Panc1 (cell line): ENCODE data around the gene RNF17. TPM values are rescaled to one million over a fixed set of nuclear protein-coding genes. Genes with fewer than 3 reads are reported as not detected.

ENCODE experiments used
- ATAC-seq: fragments of 200-7000 bp; cut with Tn5 transposase; 2 replicates; pipeline ENCODE4 v1.9.1; 2020; ENCODE audit warnings: mild to moderate bottlenecking, moderate library complexity
- BruUV-seq: library from RNA; stranded (reverse); fragments of 400-500 nt; replicated peaks from 2 replicates; lab custom pipeline; 2021; lab: Mats Ljungman, UMichigan
- CTCF ChIA-PET: fragments of 300-600 bp; sonication (Branson Sonifier 250); formaldehyde crosslinking; loops from one replicate; lab custom pipeline; 2022; ENCODE audit warnings: antibody characterized with exemption; lab: Charles Lee
- POLR2A ChIA-PET: fragments of 300-600 bp; sonication (Branson Sonifier 250); formaldehyde crosslinking; loops from one replicate; lab custom pipeline; 2022; ENCODE audit warnings: antibody characterized with exemption; lab: Charles Lee
- DNase-seq: peaks from one replicate; pipeline ENCODE4 v3.0.0-alpha.2; 2010; ENCODE audit warnings: low read depth, low spot score
- H3K27ac ChIP-seq: 2 replicates; pipeline ENCODE4 v1.5.1; 2011; ENCODE audit warnings: mild to moderate bottlenecking, low read length, inconsistent platforms
- H3K27me3 ChIP-seq: fragments of 200-500 bp; sonication (Bioruptor generic); 2 replicates; pipeline ENCODE4 v1.6.0; 2014; ENCODE audit warnings: low read length, inconsistent platforms; ENCODE audit not compliant: control insufficient read depth, insufficient read depth
- H3K36me3 ChIP-seq: fragments of 200-500 bp; sonication (Bioruptor generic); 2 replicates; pipeline ENCODE4 v1.5.1; 2014; ENCODE audit warnings: inconsistent platforms, mild to moderate bottlenecking, low read length, moderate library complexity; ENCODE audit not compliant: control insufficient read depth, insufficient read depth
- H3K4me1 ChIP-seq: 2 replicates; pipeline ENCODE4 v1.5.1; 2011; ENCODE audit warnings: inconsistent platforms, mild to moderate bottlenecking, low read length, moderate library complexity; ENCODE audit not compliant: control insufficient read depth, insufficient read depth
- H3K4me3 ChIP-seq, 2 experiments: 2 replicates each; pipeline ENCODE4 v1.5.1; 2011 to 2012; ENCODE audit warnings: low read depth in 2 of 2, low read length in 2 of 2, mild to moderate bottlenecking in 2 of 2, inconsistent platforms in 1 of 2, moderate library complexity in 1 of 2
- H3K9me3 ChIP-seq: fragments of 200-500 bp; sonication (Bioruptor generic); 2 replicates; pipeline ENCODE4 v1.5.1; 2014; ENCODE audit warnings: low read depth, mild to moderate bottlenecking, inconsistent platforms, low read length, moderate library complexity; ENCODE audit not compliant: control insufficient read depth, insufficient read depth
- POLR2AphosphoS5 ChIP-seq: IDR thresholded peaks from 2 replicates; pipeline ENCODE4 v1.6.1; 2012; ENCODE audit warnings: mild to moderate bottlenecking, low read depth, low read length, moderate library complexity
- REST ChIP-seq, 2 experiments: IDR thresholded peaks; 2 replicates each; pipeline ENCODE4 v1.6.1; 2011 to 2012; ENCODE audit warnings: low read depth in 2 of 2, control low read depth in 1 of 2, low read length in 1 of 2, mild to moderate bottlenecking in 1 of 2, moderate library complexity in 1 of 2; ENCODE audit not compliant: insufficient read depth in 1 of 2
- SIN3A ChIP-seq: IDR thresholded peaks from 2 replicates; pipeline ENCODE4 v1.6.1; 2012; ENCODE audit warnings: low read depth, mild to moderate bottlenecking, low read length, moderate library complexity, borderline replicate concordance; ENCODE audit not compliant: insufficient read depth
- TCF7L2 ChIP-seq: IDR thresholded peaks from 2 replicates; pipeline ENCODE4 v1.6.1; 2011; ENCODE audit warnings: mild to moderate bottlenecking, low read depth, low read length, inconsistent platforms
- in situ Hi-C: cut with HindIII; loops from 2 replicates; pipeline ENCODE4 v1.10.0; 2016; ENCODE audit warnings: low sequenced_read_pairs, low pct_unique_long_range_greater_than_20kb
- intact Hi-C: fragments of 100-400 bp; cut with micrococcal nuclease; formaldehyde crosslinking; loops from one replicate; pipeline ENCODE4 v1.10.0; 2022; ENCODE audit not compliant: unreplicated experiment
- total RNA-seq: library from RNA; stranded (reverse); gene quantifications from one replicate; pipeline ENCODE4 v1.2.1, GENCODE V29; 2021; ENCODE audit not compliant: unreplicated experiment
- TF ChIP-seq, protein P1 (sequence below): fragments of 450-650 bp; IDR thresholded peaks from 2 replicates; pipeline ENCODE4 v1.5.1; 2017; ENCODE audit warnings: mild to moderate bottlenecking

The RNF17 gene
- total RNA-seq, 1 experiment from 2014 or later = not detected

DNA sequence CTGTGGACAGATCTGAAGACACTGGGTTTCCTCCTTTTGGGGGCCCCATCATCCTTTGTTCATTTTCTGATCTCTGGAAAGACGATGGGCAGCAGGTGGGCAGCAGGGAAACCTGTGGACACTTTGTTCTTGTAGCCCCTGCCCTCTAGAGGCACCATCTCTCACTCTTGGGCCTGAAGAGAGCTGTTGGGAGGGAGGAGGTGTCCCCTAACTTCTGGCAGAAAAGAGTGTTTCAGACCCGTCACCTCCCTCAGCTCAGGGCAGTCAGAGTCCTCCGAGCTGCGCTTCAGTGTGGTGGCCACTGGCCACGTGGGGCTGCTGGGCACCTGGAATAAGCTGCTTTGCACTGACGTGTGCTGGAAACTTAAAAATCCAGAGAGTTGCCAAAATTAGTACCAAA, 26.9 kb upstream of the RNF17 start:
- in situ Hi-C loops = no loop called here
- Histone ChIP-seq H3K27ac (no peak overlapping the region), H3K4me1 (no peaks in the 10 kb centered on the region), H3K36me3 (no peaks in the 10 kb centered on the region), H3K9me3 (no peaks in the 10 kb centered on the region), H3K4me3 (no peak overlapping the region), H3K27me3 (no peaks in the 10 kb centered on the region)
- POLR2A ChIA-PET = no interaction called here
- no peak for DNase-seq
- intact Hi-C loops = no loop called here
- no peak for ATAC-seq
- TF ChIP-seq POLR2AphosphoS5 = no peak
- no peak for TF ChIP-seq SIN3A
- TF ChIP-seq TCF7L2 = no peak
- BruUV-seq = no TSS peak
- CTCF ChIA-PET = no interaction called here

GRCh38 chr13:24738366-24738847, 25.6 kb upstream of the RNF17 start:
- H3K9me3 ChIP-seq = no peaks in the 10 kb centered on the region
- H3K36me3 ChIP-seq = no peaks in the 10 kb centered on the region
- no peaks in the 10 kb centered on the region for H3K4me1 ChIP-seq
- H3K4me3 ChIP-seq = no peak overlapping the region
- POLR2A ChIA-PET = no interaction called here
- no peaks in the 10 kb centered on the region for H3K27me3 ChIP-seq
- no TSS peak for BruUV-seq
- H3K27ac ChIP-seq = no peak overlapping the region
- intact Hi-C loops (no loop called here), in situ Hi-C loops (no loop called here)
- CTCF ChIA-PET = no interaction called here
- DNase-seq (no peak), ATAC-seq (no peak)
- no peak for TF ChIP-seq SIN3A
- no peak for TF ChIP-seq POLR2AphosphoS5
- no peak for TF ChIP-seq REST (IDR thresholded peaks at IDR 0.05; ENCODE audit: insufficient read depth in 1 of 2, low read depth in 2 of 2, low read length in 1 of 2)
- TF ChIP-seq, protein P1, sequence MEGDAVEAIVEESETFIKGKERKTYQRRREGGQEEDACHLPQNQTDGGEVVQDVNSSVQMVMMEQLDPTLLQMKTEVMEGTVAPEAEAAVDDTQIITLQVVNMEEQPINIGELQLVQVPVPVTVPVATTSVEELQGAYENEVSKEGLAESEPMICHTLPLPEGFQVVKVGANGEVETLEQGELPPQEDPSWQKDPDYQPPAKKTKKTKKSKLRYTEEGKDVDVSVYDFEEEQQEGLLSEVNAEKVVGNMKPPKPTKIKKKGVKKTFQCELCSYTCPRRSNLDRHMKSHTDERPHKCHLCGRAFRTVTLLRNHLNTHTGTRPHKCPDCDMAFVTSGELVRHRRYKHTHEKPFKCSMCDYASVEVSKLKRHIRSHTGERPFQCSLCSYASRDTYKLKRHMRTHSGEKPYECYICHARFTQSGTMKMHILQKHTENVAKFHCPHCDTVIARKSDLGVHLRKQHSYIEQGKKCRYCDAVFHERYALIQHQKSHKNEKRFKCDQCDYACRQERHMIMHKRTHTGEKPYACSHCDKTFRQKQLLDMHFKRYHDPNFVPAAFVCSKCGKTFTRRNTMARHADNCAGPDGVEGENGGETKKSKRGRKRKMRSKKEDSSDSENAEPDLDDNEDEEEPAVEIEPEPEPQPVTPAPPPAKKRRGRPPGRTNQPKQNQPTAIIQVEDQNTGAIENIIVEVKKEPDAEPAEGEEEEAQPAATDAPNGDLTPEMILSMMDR = no peak
- no peak for TF ChIP-seq TCF7L2
